Mammary epithelial cell (primary cell): ENCODE results near the gene C19orf53.

ENCODE experiments used
- EZH2 ChIP-seq: IDR thresholded peaks from 2 replicates; pipeline ENCODE4 v1.6.1; 2012; ENCODE audit warnings: low read length, inconsistent platforms, borderline replicate concordance
- TF ChIP-seq, protein P1 (sequence below), 2 donors: IDR thresholded peaks in 1 of 2; conservative IDR thresholded peaks in 1 of 2; 2 replicates each; pipeline ENCODE4 v1.5.1; 2011 to 2012; ENCODE audit warnings: inconsistent platforms in 2 of 2, low read length in 2 of 2, mild to moderate bottlenecking in 2 of 2, control low read depth in 1 of 2, low read depth in 1 of 2; ENCODE audit not compliant: insufficient read depth in 1 of 2; ENCODE audit errors: extremely low read depth in 1 of 2

- TF ChIP-seq EZH2, result no peak
- TF ChIP-seq, protein P1, sequence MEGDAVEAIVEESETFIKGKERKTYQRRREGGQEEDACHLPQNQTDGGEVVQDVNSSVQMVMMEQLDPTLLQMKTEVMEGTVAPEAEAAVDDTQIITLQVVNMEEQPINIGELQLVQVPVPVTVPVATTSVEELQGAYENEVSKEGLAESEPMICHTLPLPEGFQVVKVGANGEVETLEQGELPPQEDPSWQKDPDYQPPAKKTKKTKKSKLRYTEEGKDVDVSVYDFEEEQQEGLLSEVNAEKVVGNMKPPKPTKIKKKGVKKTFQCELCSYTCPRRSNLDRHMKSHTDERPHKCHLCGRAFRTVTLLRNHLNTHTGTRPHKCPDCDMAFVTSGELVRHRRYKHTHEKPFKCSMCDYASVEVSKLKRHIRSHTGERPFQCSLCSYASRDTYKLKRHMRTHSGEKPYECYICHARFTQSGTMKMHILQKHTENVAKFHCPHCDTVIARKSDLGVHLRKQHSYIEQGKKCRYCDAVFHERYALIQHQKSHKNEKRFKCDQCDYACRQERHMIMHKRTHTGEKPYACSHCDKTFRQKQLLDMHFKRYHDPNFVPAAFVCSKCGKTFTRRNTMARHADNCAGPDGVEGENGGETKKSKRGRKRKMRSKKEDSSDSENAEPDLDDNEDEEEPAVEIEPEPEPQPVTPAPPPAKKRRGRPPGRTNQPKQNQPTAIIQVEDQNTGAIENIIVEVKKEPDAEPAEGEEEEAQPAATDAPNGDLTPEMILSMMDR (conservative IDR thresholded peaks at IDR 0.05 in 1 of 2, IDR thresholded peaks at IDR 0.05 in 1 of 2; ENCODE audit: extremely low read depth in 1 of 2, insufficient read depth in 1 of 2, low read depth in 1 of 2, low read length in 2 of 2), result no peak
Observed at GRCh38 chr19:13744174-13744573, 30.1 kb upstream of the C19orf53 start.
